HG03342 (cell line): ENCODE results near the gene PCSK1N.
"Not testable (repeated sequence)": the region's sequence is repeated elsewhere in the genome, so short reads cannot be mapped to it uniquely, and the experiment has no call there.

ENCODE experiments used
- ATAC-seq: cut with Tn5 transposase; IDR thresholded peaks from one replicate; pipeline ENCODE4 v1.9.1; 2021; ENCODE audit warnings: mild to moderate bottlenecking, moderate library complexity; ENCODE audit not compliant: unreplicated experiment

PCSK1N gene

GRCh38 chrX:48835524-48836329, at the start of gene PCSK1N:
Gene PCSK1N (minus strand): TSS chrX:48835610. CDS start chrX:48835532, 78 bp downstream.
- ATAC-seq = no peak

GRCh38 chrX:48883729-48884128, 48.3 kb upstream of the PCSK1N start:
- ATAC-seq = no peak

- ATAC-seq = not testable (repeated sequence)
Observed at GRCh38 chrX:48876944-48877343, 41.5 kb upstream of the PCSK1N start.

GRCh38 chrX:48872017-48872416, 36.6 kb upstream of the PCSK1N start:
- ATAC-seq = not testable (repeated sequence)

- ATAC-seq = no peak
Observed at GRCh38 chrX:48864210-48864609, 28.8 kb upstream of the PCSK1N start.

- ATAC-seq = no peak
Observed at GRCh38 chrX:48854898-48855297, 19.5 kb upstream of the PCSK1N start.

- ATAC-seq = not testable (repeated sequence)
Observed at GRCh38 chrX:48854121-48854804, 18.9 kb upstream of the PCSK1N start.

GRCh38 chrX:48853494-48853893, 18.1 kb upstream of the PCSK1N start:
- not testable (repeated sequence) for ATAC-seq

- ATAC-seq = no peak
Observed at GRCh38 chrX:48852857-48853256, 17.4 kb upstream of the PCSK1N start.

GRCh38 chrX:48848847-48849246, 13.4 kb upstream of the PCSK1N start:
- ATAC-seq = no peak

- no peak for ATAC-seq
Observed at GRCh38 chrX:48839686-48840085, 4.3 kb upstream of the PCSK1N start.

GRCh38 chrX:48834383-48834709, 1.1 kb downstream of the PCSK1N start:
- ATAC-seq = no peak

- ATAC-seq = no peak
Observed at GRCh38 chrX:48833542-48834138, 1.8 kb downstream of the PCSK1N start.

GRCh38 chrX:48831909-48832291, 3.5 kb downstream of the PCSK1N start:
- ATAC-seq = no peak

- ATAC-seq = no peak
Observed at GRCh38 chrX:48831136-48831908, 4.1 kb downstream of the PCSK1N start.

GRCh38 chrX:48829016-48829735, 6.2 kb downstream of the PCSK1N start:
- no peak for ATAC-seq

- ATAC-seq = no peak
Observed at GRCh38 chrX:48827654-48827968, 7.8 kb downstream of the PCSK1N start.

- no peak for ATAC-seq
Observed at GRCh38 chrX:48826876-48827653, 8.3 kb downstream of the PCSK1N start.

GRCh38 chrX:48826135-48826875, 9.1 kb downstream of the PCSK1N start, which contains the start of gene ERAS:
Gene ERAS (plus strand): TSS chrX:48826513. CDS start chrX:48829124, 2,611 bp downstream.
- ATAC-seq = no peak
